CD1c-positive myeloid dendritic cell (primary cell): ENCODE data around the gene FMN1.

Experiments
- DNase-seq: peaks from one replicate; pipeline ENCODE4 v3.0.0-alpha.2; 2016; ENCODE audit errors: extremely low spot score

The FMN1 gene

GRCh38 chr15:33051528-33051927, 143.0 kb downstream of the FMN1 start:
- DNase-seq = no peak

GRCh38 chr15:33048255-33048654, 146.3 kb downstream of the FMN1 start:
- DNase-seq = no peak

- no peak for DNase-seq
Observed at GRCh38 chr15:33047077-33047476, 147.4 kb downstream of the FMN1 start.

- no peak for DNase-seq
Observed at GRCh38 chr15:33046329-33046728, 148.2 kb downstream of the FMN1 start.

GRCh38 chr15:33045066-33045810, 149.3 kb downstream of the FMN1 start:
- no peak for DNase-seq

GRCh38 chr15:33044598-33044997, 149.9 kb downstream of the FMN1 start:
- DNase-seq = no peak

GRCh38 chr15:33043636-33044035, 150.9 kb downstream of the FMN1 start:
- no peak for DNase-seq

- no peak for DNase-seq
Observed at GRCh38 chr15:33040496-33040895, 154.0 kb downstream of the FMN1 start.

- no peak for DNase-seq
Observed at GRCh38 chr15:33034588-33034987, 159.9 kb downstream of the FMN1 start.

GRCh38 chr15:33032053-33032452, 162.5 kb downstream of the FMN1 start:
- no peak for DNase-seq

GRCh38 chr15:33031324-33031821, 163.1 kb downstream of the FMN1 start:
- DNase-seq = no peak

GRCh38 chr15:33030315-33030714, 164.2 kb downstream of the FMN1 start:
- no peak for DNase-seq

- DNase-seq = no peak
Observed at GRCh38 chr15:33029109-33029652, 165.3 kb downstream of the FMN1 start.

GRCh38 chr15:33028495-33028894, 166.0 kb downstream of the FMN1 start:
- DNase-seq = no peak

GRCh38 chr15:33027306-33028035, 167.0 kb downstream of the FMN1 start:
- no peak for DNase-seq

- no peak for DNase-seq
Observed at GRCh38 chr15:33026614-33027013, 167.9 kb downstream of the FMN1 start.

GRCh38 chr15:33022629-33023028, 171.9 kb downstream of the FMN1 start:
- no peak for DNase-seq

GRCh38 chr15:33021806-33022389, 172.6 kb downstream of the FMN1 start:
- peak; percentile 44 for DNase-seq

- DNase-seq = no peak
Observed at GRCh38 chr15:33019354-33019981, 175.0 kb downstream of the FMN1 start.

GRCh38 chr15:33016405-33017024, 178.0 kb downstream of the FMN1 start:
- no peak for DNase-seq

- no peak for DNase-seq
Observed at GRCh38 chr15:33014586-33014985, 179.9 kb downstream of the FMN1 start.
